Trophoblast cell (in vitro differentiated cells and primary cell): Measurements from ENCODE around the gene NHS.
A peak's percentile ranks its signal among the peaks of the same experiment; 100 is the strongest.

Experiments used
- DNase-seq, 2 donors: peaks; one replicate each; pipeline ENCODE4 v3.0.0-alpha.2; 2016
- H2AFZ ChIP-seq: 2 replicates; pipeline ENCODE4 v1.6.1; 2013; ENCODE audit warnings: low read length, moderate library complexity, mild to moderate bottlenecking; ENCODE audit not compliant: insufficient read depth, poor library complexity
- H2AK5ac ChIP-seq: 2 replicates; pipeline ENCODE4 v1.6.1; 2013; ENCODE audit warnings: mild to moderate bottlenecking, low read length
- H2BK120ac ChIP-seq: 2 replicates; pipeline ENCODE4 v1.6.1; 2013; ENCODE audit warnings: low read length, mild to moderate bottlenecking, moderate library complexity; ENCODE audit not compliant: insufficient read depth, poor library complexity
- H2BK12ac ChIP-seq: 2 replicates; pipeline ENCODE4 v1.6.1; 2013; ENCODE audit warnings: mild to moderate bottlenecking, low read length, moderate library complexity
- H2BK5ac ChIP-seq: 2 replicates; pipeline ENCODE4 v1.6.1; 2013; ENCODE audit warnings: low read length, low read depth, moderate library complexity, mild to moderate bottlenecking; ENCODE audit not compliant: poor library complexity
- H3K14ac ChIP-seq: 2 replicates; pipeline ENCODE4 v1.6.1; 2013; ENCODE audit warnings: mild to moderate bottlenecking, low read length
- H3K18ac ChIP-seq: 2 replicates; pipeline ENCODE4 v1.6.1; 2013; ENCODE audit warnings: mild to moderate bottlenecking, low read length
- H3K23ac ChIP-seq: 2 replicates; pipeline ENCODE4 v1.6.1; 2013; ENCODE audit warnings: low read length
- H3K27ac ChIP-seq: 2 replicates; pipeline ENCODE4 v1.5.1; 2013; ENCODE audit warnings: low read depth, mild to moderate bottlenecking, inconsistent platforms, low read length, moderate library complexity
- H3K27me3 ChIP-seq: 2 replicates; pipeline ENCODE4 v1.6.1; 2013; ENCODE audit warnings: inconsistent platforms, mild to moderate bottlenecking, low read length, moderate library complexity; ENCODE audit not compliant: insufficient read depth
- H3K36me3 ChIP-seq, 2 experiments: 1 replicate in 1 of 2; 2 replicates in 1 of 2; pipeline ENCODE4 v1.6.1; 2013; ENCODE audit warnings: low read length in 2 of 2, mild to moderate bottlenecking in 2 of 2, moderate library complexity in 1 of 2; ENCODE audit not compliant: insufficient read depth in 2 of 2, control insufficient read depth in 1 of 2
- H3K4ac ChIP-seq: 2 replicates; pipeline ENCODE4 v1.6.1; 2013; ENCODE audit warnings: low read depth, mild to moderate bottlenecking, low read length, moderate library complexity
- H3K4me1 ChIP-seq, 2 experiments: 1 replicate in 1 of 2; 2 replicates in 1 of 2; pipeline ENCODE4 v1.6.1; 2013; ENCODE audit warnings: low read length in 2 of 2, mild to moderate bottlenecking in 2 of 2, moderate library complexity in 1 of 2; ENCODE audit not compliant: insufficient read depth in 2 of 2, control insufficient read depth in 1 of 2
- H3K4me2 ChIP-seq: 2 replicates; pipeline ENCODE4 v1.6.1; 2013; ENCODE audit warnings: inconsistent platforms, mild to moderate bottlenecking, low read length, moderate library complexity
- H3K4me3 ChIP-seq: 2 replicates; pipeline ENCODE4 v1.5.1; 2013; ENCODE audit warnings: mild to moderate bottlenecking, low read depth, low read length, inconsistent platforms
- H3K79me1 ChIP-seq: one replicate; pipeline ENCODE4 v1.6.1; 2013; ENCODE audit warnings: low read length
- H3K79me2 ChIP-seq: 2 replicates; pipeline ENCODE4 v1.6.1; 2013; ENCODE audit warnings: low read length, mild to moderate bottlenecking; ENCODE audit not compliant: control insufficient read depth, insufficient read depth, poor library complexity
- H3K9ac ChIP-seq: 2 replicates; pipeline ENCODE4 v1.6.1; 2013; ENCODE audit warnings: mild to moderate bottlenecking, low read length
- H3K9me3 ChIP-seq: 2 replicates; pipeline ENCODE4 v1.6.1; 2013; ENCODE audit warnings: low read depth, mild to moderate bottlenecking, control low read depth, inconsistent platforms, low read length; ENCODE audit not compliant: insufficient read depth
- H4K12ac ChIP-seq: 2 replicates; pipeline ENCODE4 v1.6.1; 2013; ENCODE audit warnings: low read depth, mild to moderate bottlenecking, low read length, moderate library complexity
- H4K8ac ChIP-seq: 2 replicates; pipeline ENCODE4 v1.6.1; 2013; ENCODE audit warnings: low read depth, mild to moderate bottlenecking, low read length, moderate library complexity
- H4K91ac ChIP-seq: one replicate; pipeline ENCODE4 v1.6.1; 2013; ENCODE audit warnings: low read depth, mild to moderate bottlenecking, low read length, moderate library complexity
- WGBS: extraction: QIAGEN DNeasy Blood & Tissue Kit; methylation state at CpG from one replicate; pipeline ENCODE4 v1.1.7; 2013; ENCODE audit warnings: missing lambda C conversion rate; ENCODE audit not compliant: insufficient read length, insufficient coverage; ENCODE audit errors: extremely low coverage; 5-methylcytosine and 5-hydroxymethylcytosine counted together

Gene NHS

DNA sequence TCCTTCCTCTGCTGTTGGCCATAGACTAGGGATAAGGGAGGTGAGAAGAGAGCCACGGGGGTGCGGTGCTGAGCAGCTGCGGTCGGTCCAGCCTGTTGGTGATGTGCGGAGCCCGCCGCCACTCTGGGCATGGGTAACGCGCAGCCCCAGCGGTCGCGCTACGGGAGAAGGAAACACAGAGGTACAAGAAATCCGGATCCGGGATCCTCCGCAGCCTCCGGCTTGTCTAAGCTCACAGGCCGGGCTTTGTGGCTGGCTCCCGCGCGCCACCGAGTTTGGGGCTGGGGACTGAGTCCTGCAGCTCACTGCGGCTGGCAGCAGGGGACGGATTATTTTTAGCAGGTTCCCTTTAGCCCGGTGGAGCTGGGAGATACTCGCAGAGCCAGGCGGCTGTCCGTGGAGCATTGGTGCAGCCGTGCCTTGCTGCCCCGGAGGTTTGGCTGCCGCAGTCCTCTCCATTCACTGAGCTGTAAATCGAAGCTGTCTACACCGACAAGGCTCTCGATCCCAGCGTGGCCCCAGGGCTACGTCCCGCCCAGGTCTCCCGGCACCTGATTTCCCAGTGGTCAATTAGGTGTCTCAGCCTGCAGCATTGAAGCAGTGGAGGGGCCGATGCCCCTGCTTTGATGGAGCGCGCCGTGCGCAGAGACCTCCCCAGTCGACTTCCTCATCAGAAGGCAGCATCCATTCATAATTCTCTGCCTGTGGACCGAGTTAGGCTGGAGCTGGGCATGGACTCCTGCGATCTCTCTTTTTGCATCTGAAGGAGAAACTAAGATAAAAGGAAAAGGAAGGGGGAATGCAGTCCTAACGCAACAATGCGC is 280.4 kb downstream of the NHS start:
- Histone ChIP-seq H2BK5ac (no peak overlapping the region), H3K4me1 (peaks cover 0 to 2% of the 10 kb centered on the region in 2 experiments), H3K4ac (no peak overlapping the region), H3K9ac (no peak overlapping the region), H2BK12ac (no peak overlapping the region), H3K79me2 (no peaks in the 10 kb centered on the region), H3K14ac (no peak overlapping the region), H3K4me3 (no peak overlapping the region), H3K4me2 (peak overlapping the region; percentile 58), H2BK120ac (no peak overlapping the region), H3K79me1 (no peaks in the 10 kb centered on the region), H3K36me3 (no peaks in the 10 kb centered on the region), H2AK5ac (no peak overlapping the region), H4K12ac (no peak overlapping the region), H3K18ac (no peak overlapping the region), H4K8ac (no peak overlapping the region), H3K23ac (no peak overlapping the region), H3K27ac (no peak overlapping the region), H3K27me3 (peaks cover 22% of the 10 kb centered on the region), H3K9me3 (no peaks in the 10 kb centered on the region), H4K91ac (no peak overlapping the region), H2AFZ (no peak overlapping the region)
- WGBS, result no CpG with 5 or more reads among the region's 48 CpGs
- DNase-seq, result peak in 1 of 2 donors; percentile 3

DNA sequence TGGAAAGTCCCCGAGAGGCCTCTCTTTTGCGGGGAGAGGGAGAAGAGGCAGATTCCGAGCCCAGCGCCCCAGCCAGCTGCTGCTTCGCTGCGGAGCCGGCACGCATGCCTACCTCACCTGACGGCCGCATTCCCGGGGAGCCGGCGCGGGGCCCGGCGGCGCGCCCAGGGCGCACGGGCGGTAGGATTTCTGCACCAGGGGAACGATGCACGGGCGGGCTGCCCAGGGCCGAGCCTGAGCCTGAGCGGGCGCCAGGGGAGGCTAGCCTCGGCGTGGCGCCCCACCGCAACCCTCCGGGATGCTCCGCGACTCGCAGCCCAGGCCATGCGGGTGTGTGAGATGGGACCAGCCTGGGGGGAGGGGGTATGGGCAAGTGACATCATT is 281.0 kb downstream of the NHS start:
- H2AK5ac ChIP-seq, result no peak overlapping the region
- no peaks in the 10 kb centered on the region for H3K79me1 ChIP-seq
- no peaks in the 10 kb centered on the region for H3K9me3 ChIP-seq
- H2BK120ac ChIP-seq, result no peak overlapping the region
- H3K79me2 ChIP-seq, result no peaks in the 10 kb centered on the region
- no peak overlapping the region for H3K9ac ChIP-seq
- no peak overlapping the region for H4K8ac ChIP-seq
- no peaks in the 10 kb centered on the region for H3K36me3 ChIP-seq
- H3K27me3 ChIP-seq, result peaks cover 22% of the 10 kb centered on the region
- no peak overlapping the region for H2BK5ac ChIP-seq
- no peak overlapping the region for H3K23ac ChIP-seq
- H2BK12ac ChIP-seq, result no peak overlapping the region
- DNase-seq, result no peak
- H3K27ac ChIP-seq, result no peak overlapping the region
- peaks cover 0 to 2% of the 10 kb centered on the region in 2 experiments for H3K4me1 ChIP-seq
- no peak overlapping the region for H3K4ac ChIP-seq
- H4K12ac ChIP-seq, result no peak overlapping the region
- no CpG with 5 or more reads among the region's 36 CpGs for WGBS
- peak overlapping the region; percentile 58 for H3K4me2 ChIP-seq
- H3K14ac ChIP-seq, result no peak overlapping the region
- H4K91ac ChIP-seq, result no peak overlapping the region
- H3K4me3 ChIP-seq, result no peak overlapping the region
- H3K18ac ChIP-seq, result no peak overlapping the region
- H2AFZ ChIP-seq, result peak overlapping the region; percentile 54

GRCh38 chrX:17656556-17656955 is 281.6 kb downstream of the NHS start:
- no peak overlapping the region for H2BK12ac ChIP-seq
- no peak overlapping the region for H4K91ac ChIP-seq
- H3K27ac ChIP-seq, result no peak overlapping the region
- H2BK5ac ChIP-seq, result no peak overlapping the region
- no peaks in the 10 kb centered on the region for H3K36me3 ChIP-seq
- WGBS, result no CpG with 5 or more reads among the region's 16 CpGs
- no peak overlapping the region for H3K4me2 ChIP-seq
- no peak overlapping the region for H3K14ac ChIP-seq
- no peak overlapping the region for H4K12ac ChIP-seq
- no peaks in the 10 kb centered on the region for H3K79me1 ChIP-seq
- peaks cover 0 to 2% of the 10 kb centered on the region in 2 experiments for H3K4me1 ChIP-seq
- no peak overlapping the region for H2AFZ ChIP-seq
- H3K79me2 ChIP-seq, result no peaks in the 10 kb centered on the region
- H3K9me3 ChIP-seq, result no peaks in the 10 kb centered on the region
- no peak overlapping the region for H3K4ac ChIP-seq
- no peak for DNase-seq
- no peak overlapping the region for H3K4me3 ChIP-seq
- peaks cover 22% of the 10 kb centered on the region for H3K27me3 ChIP-seq
- H2AK5ac ChIP-seq, result no peak overlapping the region
- H3K9ac ChIP-seq, result no peak overlapping the region
- no peak overlapping the region for H2BK120ac ChIP-seq
- no peak overlapping the region for H3K18ac ChIP-seq
- no peak overlapping the region for H3K23ac ChIP-seq
- no peak overlapping the region for H4K8ac ChIP-seq

DNA sequence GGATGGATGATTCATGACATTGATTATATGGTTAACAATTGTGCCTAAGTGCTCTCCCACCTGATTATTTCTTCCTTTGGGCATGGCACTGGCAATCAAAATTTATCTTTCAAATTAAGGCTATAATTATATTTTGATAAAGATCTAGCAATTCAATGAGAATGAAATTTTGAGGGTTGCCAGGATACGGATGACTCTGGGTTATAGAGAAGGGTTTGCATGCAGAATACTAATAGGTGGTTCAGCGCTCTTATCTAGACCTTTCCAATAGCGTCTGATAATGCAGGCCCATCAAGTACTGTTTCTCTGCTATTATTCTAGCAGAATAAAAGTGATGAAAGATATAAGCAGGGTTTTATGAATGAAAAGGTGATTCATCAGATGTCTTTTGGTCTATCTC is 287.4 kb downstream of the NHS start:
- no CpG with 5 or more reads among the region's 3 CpGs for WGBS
- Histone ChIP-seq H2BK5ac (no peak overlapping the region), H4K91ac (no peak overlapping the region), H4K8ac (no peak overlapping the region), H3K14ac (no peak overlapping the region), H3K9me3 (no peaks in the 10 kb centered on the region), H3K4me1 (no peaks in the 10 kb centered on the region), H3K27me3 (no peaks in the 10 kb centered on the region), H3K23ac (no peak overlapping the region), H2BK12ac (no peak overlapping the region), H3K79me2 (no peaks in the 10 kb centered on the region), H3K4me2 (no peak overlapping the region), H3K18ac (no peak overlapping the region), H3K79me1 (no peaks in the 10 kb centered on the region), H3K4ac (no peak overlapping the region), H2AK5ac (no peak overlapping the region), H3K36me3 (no peaks in the 10 kb centered on the region), H3K4me3 (no peak overlapping the region), H2BK120ac (no peak overlapping the region), H3K27ac (no peak overlapping the region), H2AFZ (no peak overlapping the region), H3K9ac (no peak overlapping the region), H4K12ac (no peak overlapping the region)
- no peak for DNase-seq
